GM18873 (cell line): ENCODE results near the gene C19orf44.

ENCODE experiments used
- ATAC-seq: cut with Tn5 transposase; IDR thresholded peaks from one replicate; pipeline ENCODE4 v1.9.1; 2021; ENCODE audit warnings: mild to moderate bottlenecking, moderate library complexity, moderate number of reproducible peaks; ENCODE audit not compliant: unreplicated experiment, low FRiP score

Gene C19orf44

GRCh38 chr19:16566161-16566560 lies 70.0 kb downstream of the C19orf44 start:
- ATAC-seq = no peak

- ATAC-seq = no peak
These were observed 70.5 kb downstream of the C19orf44 start for GRCh38 chr19:16566702-16567101.

GRCh38 chr19:16569609-16570320 lies 73.6 kb downstream of the C19orf44 start:
- no peak for ATAC-seq
